ENCODE data around the gene SLC32A1.

The SLC32A1 gene

DNA sequence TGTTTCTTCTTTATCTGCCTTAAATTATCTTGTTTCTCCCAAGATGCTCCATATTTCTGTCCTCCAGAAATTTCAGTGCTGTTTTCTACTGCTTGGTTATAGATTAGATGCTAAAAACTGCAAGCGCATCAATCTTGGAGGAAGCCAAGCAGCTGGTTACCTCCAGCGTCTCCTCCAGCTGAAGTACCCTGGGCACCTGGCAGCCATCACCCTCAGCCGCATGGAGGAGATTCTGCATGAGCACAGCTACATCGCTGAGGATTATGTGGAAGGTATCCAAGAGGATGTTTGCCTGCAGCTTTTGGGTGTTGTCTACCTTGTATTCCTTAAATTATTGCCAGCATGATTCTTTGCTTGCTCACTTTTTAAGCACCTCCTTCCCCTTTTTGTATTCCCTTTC lies 27.7 kb downstream of the SLC32A1 start:
- DNase-seq = no peak

DNA sequence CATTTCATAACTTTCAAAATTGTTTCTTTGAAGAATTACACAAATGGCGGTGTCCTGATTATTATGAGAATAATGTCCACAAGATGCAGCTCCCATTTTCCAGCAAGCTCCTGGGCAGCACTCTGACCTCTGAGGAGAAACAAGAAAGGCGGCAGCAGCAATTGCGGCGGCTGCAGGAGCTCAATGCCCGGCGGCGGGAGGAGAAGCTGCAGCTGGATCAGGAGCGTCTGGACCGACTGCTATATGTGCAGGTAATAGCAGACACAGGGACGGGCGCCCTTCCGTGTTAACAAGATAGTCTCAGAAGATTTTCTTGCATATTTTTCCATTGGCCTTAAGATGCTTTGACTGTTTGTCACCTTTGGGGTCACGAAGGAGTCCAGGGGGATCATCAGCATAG lies 30.6 kb downstream of the SLC32A1 start:
- DNase-seq = no peak

DNA sequence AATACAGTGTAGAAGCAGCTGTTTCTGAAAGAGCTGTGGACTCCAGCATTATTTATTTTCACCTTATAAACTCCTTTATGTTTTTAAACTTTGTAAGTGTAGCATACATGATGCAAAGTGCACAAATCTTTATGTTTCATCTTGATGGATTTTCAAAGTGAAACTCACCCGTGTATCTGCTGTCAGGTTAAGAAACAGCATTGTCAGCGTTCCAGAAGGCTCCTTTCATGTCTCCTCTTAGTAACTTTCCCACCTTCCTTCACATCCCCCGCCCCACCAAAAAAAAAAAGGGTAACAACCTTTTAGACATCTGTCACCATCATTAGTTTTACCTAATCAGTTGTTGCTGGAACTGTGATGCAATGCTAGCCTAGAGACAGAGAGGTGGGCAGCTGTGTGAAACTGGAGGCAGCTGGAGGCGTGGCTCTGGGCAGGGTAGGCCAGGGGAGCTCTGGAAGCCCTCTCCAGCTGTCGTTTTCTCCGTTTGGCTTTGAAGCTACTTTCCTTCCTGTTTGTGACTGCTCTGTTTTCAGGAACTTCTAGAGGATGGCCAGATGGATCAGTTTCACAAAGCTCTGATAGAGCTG lies 31.1 kb downstream of the SLC32A1 start:
- DNase-seq = no peak

DNA sequence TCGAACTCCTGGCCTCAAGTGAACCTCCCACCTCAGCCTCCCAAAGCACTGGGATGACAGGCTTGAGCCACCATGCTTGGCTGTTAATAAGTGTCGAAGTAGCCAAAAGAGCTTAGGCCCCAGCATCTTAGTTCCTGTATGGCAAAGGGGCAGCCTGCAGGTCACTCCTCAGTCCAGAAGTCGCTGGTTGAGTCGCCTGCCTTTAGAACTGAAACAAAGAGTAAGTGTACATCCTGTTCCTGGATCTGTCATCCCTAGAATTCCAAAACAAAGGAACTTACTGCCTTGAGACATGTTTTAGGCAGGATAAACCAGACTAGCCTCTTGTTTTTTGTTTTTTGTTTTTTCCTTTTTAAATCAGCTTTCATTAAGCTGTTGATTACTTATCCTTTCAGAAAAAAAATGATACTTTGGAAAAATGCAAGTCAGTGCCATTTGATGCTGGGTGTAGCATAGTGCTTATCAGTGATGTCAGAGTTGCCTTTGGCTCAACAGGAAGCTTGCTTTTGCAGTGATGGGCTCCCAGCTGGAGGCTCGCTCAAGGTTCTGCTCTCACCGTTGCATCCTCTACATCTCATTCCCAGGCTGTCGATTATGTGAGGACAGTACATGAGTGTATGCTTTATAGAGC lies 33.0 kb downstream of the SLC32A1 start:
- no peak for DNase-seq

DNA sequence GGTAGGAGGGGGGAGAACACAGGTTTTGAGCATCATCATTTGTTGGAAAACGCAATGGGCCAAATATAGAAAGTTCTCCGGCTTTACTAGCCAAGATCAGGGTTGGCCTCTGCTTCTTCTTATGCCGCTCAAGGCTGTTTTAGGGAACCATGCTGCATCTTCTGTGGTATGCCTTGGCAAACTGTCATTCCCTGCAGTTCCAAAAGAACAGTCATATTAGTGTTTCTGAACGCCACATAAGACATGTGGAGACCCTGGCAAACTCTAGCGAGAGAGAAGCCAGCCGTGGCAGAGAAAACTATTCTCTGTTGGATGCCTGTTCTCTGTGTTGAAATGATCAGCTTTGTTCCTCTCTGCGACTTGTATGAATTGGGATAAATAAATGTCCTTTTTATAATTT lies 34.8 kb downstream of the SLC32A1 start:
- no peak for DNase-seq

DNA sequence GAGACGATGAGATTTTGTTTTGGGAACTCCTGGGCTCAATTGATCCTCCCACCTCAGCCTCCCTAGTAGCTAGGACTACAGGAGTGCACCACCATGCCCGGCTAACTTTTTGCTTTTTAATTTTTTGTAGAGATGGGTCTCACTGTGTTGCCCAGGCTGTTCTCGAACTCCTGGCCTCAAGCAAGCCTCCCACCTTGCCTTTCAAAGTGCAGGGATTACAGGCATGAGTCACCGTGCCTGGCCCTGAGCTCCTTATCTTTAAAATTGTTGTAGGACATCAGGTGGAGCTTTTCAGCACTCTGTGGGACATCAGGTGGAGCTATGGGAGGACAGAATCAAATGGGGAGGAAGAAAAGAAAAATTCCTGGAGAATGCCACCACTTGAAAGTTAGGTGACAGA lies 36.7 kb downstream of the SLC32A1 start:
- DNase-seq = no peak

DNA sequence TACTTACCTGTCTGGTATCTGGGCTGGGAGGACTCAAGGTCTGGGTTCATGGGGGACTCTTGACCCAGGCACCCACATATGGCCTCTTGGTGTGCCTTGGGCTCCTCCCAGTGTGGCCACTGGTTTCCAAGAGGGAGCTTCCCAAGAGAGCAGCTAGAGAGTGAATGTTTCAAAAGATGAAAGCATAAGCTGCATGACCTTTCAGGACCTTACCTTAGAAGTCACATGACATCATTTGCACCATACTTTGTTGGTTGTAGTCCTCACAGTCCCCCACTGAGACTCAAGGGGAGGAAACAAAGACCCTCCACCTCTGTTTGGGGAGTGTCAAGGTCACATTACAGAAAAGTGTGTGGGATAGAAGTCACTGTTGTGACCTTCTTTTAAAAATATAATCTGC lies 37.9 kb downstream of the SLC32A1 start:
- DNase-seq = no peak

DNA sequence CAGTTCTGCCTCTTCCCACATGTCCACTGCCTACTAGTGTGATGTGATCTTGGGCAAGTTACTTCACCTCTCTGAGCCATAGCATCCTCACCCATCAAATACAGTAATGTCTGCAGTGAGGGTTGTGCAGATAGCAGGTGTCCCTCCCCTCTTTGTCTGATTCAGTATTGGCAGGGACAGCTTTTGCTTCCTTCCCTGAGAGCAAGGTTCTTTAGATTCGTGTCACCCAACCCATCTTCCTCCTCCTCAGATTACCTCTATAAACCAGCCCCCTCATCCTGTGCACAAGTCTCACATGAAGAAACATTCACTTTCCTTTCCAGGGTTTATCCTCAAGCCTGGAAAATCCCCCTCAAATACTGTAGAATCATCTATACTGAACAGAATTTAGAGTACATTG lies 39.3 kb downstream of the SLC32A1 start:
- DNase-seq = no peak

DNA sequence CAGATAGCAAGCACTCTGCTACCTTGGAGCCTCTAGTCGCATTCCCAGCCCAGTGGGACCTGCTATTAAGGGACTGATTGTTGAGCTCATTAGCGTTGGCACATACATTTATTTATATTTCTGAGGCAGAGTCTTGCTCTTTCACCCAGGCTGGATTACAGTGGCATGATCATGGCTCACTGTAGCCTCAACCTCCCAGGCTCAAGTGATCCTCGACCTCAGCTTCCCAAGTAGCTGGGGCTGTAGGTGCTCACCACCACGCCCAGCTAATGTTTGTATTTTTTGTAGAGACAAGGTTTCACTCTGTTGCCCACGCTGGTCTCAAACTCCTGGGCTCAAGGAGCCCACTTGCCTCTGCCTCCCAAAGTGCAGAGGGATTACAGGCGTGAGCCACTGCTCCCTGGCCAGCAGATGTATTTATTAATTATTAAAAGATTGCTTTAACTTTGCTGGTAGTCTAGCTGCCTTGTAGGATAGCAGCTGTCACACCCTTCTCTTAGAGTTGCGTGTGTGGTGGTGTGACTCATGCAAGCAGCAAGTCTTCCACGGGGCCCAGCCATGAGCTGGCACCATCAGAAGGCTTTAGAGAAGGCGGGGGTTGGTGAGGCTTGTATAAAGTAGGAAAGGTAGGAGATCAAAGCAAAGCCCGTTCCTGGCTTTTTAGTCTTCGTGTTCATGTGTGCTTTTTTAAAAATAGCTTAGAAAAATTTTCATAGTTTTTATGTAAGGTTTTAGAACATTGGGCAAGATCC lies 40.5 kb downstream of the SLC32A1 start:
- peak; percentile 83 for DNase-seq

DNA sequence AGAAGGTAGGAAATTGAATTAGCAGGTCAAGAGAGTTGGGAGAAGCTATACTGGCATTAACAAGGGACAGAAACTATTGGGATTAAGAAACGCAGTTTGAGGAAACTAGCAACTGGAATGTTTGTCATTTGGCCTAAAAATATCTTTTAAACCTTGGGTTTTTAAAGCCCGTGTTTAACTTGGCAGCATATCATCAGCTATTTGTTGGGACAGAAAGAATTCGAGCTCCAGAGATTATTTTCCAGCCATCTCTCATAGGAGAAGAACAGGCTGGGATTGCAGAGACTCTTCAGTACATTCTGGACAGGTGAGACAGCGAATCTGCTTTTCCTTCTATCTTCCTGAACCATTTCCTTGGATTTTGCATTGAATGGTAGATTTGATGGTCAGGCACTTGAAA lies 41.8 kb downstream of the SLC32A1 start:
- no peak for DNase-seq

DNA sequence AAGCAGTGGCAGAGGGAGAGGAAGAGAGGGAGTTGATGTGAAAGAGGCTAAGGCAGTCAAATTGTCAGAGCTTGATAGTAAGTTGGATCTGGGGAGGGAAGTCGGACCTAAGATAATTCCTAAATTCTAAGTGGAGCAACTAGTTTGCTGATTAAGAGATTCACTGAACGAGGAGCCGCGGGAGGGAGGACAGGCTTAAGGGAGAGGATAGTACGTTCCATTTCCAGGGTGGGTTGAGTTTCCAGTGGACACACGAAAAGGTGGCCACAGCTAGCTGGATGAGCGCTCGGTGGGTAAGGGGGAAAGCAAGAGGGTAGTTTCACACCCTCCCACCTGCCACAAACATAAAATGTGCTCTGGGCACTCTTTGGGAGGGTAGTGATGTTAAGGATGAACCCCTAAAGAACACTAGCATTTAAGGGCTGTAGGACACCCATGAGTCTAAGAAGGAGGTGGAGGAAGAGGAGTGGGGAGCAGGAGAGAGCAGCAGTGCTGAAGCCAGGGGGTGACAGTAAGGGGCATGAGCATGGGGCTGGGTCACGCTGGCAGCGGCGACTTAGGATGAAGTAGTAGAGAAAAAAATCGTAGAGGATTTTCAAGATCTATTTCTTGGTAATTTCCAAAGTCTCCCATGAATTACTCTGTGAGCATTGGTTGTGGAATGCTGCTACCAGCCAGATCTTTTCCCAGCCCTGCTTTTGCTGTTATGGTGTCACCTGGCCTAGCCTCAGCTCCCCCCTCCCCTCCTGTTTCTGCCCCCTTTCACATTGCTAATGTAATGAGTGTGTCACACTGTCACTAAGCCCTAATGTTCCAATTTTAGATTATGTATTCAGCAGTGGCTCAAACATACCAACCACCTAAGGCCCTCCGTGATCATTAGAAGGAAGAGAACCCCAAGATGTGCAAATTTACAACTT lies 45.4 kb downstream of the SLC32A1 start:
- no peak for DNase-seq

DNA sequence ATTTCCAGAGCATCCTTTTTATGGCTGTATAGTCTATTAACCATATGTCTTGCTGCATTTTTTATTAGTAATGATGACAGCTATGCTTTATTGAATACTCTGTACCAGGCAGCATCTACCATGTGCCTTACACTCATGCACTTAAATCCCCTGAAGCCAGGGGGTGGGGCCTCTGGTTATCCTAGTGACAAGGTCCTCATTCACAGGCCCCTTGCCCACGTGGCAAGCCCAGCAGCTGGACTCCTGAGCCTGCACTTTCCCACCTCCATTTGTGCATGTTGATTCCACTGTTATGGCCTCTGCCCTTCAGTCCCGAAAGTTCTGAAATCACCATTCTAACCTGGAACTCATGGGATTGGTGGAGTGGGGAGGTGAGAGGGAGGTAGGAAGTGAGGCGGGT lies 46.3 kb downstream of the SLC32A1 start:
- no peak for DNase-seq

DNA sequence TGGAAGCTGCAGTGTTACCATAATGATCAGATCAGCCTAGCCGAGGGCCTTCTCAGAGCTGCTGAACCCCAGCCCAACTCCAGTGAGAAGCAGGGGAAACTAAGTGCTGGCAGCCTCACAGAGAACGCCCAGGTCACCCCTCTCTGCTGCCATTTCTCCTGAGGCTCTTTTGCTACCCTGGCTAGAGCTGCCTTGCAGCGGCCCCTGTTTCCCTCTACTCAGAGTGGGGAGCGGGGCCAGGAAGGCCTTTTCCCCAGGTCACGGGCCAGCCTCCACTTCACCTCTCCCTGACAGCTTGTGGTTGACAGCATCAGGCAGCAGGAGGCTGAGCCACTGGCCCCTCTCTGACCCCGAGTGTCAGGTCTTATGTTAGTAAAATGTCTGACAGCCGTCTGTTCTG lies 46.7 kb downstream of the SLC32A1 start:
- DNase-seq = no peak

DNA sequence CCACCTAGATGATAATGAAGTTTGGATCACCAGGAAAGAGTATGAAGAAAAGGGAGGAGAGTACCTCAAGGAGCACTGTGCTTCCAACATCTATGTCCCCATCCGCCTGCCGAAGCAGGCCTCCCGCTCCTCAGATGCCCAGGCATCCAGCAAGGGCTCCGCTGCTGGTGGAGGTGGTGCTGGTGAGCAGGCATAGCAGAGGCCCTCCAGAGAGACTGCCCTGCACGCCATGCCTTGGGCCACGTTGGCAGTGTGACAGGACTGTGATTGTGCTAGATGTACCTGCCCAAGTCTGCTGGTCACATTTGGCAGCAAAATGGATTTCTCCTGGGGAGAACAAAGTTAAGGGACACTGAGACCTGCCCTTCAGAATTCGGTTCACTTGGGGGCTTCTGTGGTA lies 47.3 kb downstream of the SLC32A1 start:
- no peak for DNase-seq

DNA sequence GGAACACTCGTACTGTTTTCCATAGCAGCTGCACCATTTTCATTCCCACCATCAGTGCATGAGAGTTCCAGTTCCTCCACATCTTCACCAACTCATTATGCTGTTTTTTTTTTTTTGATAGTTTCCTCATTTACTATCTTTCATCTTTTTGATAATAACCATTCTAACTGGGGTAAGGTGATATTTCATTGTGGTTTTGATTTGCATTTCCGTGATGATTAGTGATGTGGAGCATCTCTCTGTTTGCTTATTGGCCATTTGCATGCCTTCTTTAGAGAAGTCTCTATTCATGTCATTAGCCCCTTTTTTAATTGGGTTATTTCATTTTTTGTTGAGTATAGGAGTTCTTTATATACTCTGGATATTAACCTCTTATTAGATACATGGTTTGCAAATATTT lies 49.9 kb downstream of the SLC32A1 start:
- no peak for DNase-seq

DNA sequence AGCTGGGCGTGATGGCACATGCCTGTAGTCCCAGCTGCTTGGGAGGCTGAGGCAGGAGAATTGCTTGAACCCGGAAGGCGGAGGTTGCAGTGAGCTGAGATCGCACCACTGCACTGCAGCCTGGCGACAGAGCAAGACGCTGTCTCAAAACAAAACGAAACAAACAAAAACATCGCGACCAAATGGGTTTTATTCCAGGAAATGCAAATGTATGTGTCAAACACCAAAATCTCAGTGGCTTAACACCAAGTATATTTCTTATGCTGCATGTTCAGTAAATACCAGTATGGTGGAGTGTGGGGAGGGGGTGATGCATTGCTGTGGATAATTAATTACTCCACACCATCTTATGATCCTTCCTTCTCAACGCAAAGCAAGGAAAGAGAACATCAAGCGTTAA lies 52.1 kb downstream of the SLC32A1 start:
- DNase-seq = no peak
